ENCODE results near the gene UBASH3B. TPM values are rescaled to one million over a fixed set of nuclear protein-coding genes. Genes with fewer than 3 reads are reported as not detected.
A peak's percentile ranks its signal among the peaks of the same experiment; 100 is the strongest.

UBASH3B gene
- total RNA-seq, 1 donor from 2014 or later = 6.6 TPM

DNA sequence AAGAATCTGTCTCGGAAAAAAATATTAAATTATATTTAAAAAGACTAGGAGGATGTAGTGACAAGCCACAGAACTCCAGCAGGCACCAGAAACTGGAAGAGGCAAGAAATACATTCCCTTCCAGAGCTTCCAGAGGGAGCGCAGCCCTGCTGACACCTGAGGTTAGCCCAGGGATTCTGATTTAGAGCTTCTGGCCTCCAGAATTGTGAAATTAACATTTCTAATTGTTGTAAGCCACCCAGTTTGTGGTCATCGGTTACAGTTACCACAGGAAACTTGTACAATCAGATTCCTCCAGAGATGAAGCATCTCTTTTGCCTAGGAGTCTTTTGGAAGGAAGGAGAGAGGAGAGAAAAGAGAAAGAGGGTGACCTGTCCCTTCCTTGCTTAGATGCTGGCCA, 6.4 kb upstream of the UBASH3B start:
- H3K27ac Mint-ChIP-seq = no peak overlapping the region
- no peaks in the 10 kb centered on the region for H3K4me1 Mint-ChIP-seq
- TF ChIP-seq, protein P1, sequence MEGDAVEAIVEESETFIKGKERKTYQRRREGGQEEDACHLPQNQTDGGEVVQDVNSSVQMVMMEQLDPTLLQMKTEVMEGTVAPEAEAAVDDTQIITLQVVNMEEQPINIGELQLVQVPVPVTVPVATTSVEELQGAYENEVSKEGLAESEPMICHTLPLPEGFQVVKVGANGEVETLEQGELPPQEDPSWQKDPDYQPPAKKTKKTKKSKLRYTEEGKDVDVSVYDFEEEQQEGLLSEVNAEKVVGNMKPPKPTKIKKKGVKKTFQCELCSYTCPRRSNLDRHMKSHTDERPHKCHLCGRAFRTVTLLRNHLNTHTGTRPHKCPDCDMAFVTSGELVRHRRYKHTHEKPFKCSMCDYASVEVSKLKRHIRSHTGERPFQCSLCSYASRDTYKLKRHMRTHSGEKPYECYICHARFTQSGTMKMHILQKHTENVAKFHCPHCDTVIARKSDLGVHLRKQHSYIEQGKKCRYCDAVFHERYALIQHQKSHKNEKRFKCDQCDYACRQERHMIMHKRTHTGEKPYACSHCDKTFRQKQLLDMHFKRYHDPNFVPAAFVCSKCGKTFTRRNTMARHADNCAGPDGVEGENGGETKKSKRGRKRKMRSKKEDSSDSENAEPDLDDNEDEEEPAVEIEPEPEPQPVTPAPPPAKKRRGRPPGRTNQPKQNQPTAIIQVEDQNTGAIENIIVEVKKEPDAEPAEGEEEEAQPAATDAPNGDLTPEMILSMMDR (IDR thresholded peaks at IDR 0.05; ENCODE audit: unreplicated experiment) = no peak
- no peaks in the 10 kb centered on the region for H3K9me3 Mint-ChIP-seq
- H3K4me3 Mint-ChIP-seq = no peak overlapping the region
- H3K27me3 Mint-ChIP-seq (ENCODE audit: low read depth) = peaks cover 18% of the 10 kb centered on the region
- no peaks in the 10 kb centered on the region for H3K36me3 Mint-ChIP-seq
- DNase-seq (ENCODE audit: low spot score in 2 of 2, unreplicated experiment in 2 of 2) = no peak

DNA sequence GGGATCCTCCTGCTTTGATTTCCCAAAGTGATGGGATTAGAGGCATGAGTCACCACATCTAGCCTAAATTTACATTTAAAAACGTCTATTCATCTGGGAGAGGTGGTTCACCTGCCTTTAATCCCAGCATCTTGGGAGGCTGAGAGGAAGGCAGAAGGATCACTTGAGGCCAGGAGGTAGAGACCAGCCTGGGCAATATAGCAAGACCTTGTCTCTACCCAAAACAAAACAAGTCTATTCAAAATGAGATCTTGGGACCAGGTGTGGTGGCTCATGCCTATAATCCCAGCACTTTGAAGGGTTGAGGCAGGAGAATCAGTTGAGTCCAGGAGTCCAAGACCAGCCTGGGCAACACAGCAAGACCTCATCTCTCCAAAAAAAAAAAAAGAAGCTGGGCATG, 4.9 kb upstream of the UBASH3B start:
- DNase-seq (ENCODE audit: low spot score in 2 of 2, unreplicated experiment in 2 of 2) = no peak
- no peak overlapping the region for H3K4me3 Mint-ChIP-seq
- TF ChIP-seq, protein P1 (IDR thresholded peaks at IDR 0.05; ENCODE audit: unreplicated experiment) = no peak
- peaks cover 32% of the 10 kb centered on the region for H3K27me3 Mint-ChIP-seq (ENCODE audit: low read depth)
- H3K4me1 Mint-ChIP-seq = no peaks in the 10 kb centered on the region
- no peaks in the 10 kb centered on the region for H3K36me3 Mint-ChIP-seq
- no peaks in the 10 kb centered on the region for H3K9me3 Mint-ChIP-seq
- H3K27ac Mint-ChIP-seq = no peak overlapping the region

DNA sequence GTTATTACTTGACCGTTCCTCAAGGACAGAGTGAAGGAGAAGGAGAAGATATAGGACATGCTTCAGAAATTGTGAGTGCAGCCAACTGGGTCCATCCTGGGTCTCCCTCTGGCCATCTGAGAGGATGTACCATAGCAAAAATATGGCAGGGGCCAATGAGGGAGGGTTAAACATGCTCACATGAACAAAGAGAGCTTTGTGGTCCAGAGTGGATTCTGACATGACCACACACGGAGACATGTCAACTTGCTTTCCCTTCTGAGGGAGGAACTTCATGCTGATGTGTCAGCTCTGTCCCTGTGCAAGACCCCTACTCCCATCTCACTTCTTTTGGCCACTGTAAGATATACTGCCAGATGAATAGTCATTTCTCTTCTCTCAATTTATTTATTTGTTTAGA, 3.0 kb upstream of the UBASH3B start:
- Mint-ChIP-seq H3K4me3 (no peak overlapping the region), H3K36me3 (no peaks in the 10 kb centered on the region), H3K27me3 (ENCODE audit: low read depth) (peaks cover 44% of the 10 kb centered on the region), H3K4me1 (peaks cover 6% of the 10 kb centered on the region), H3K9me3 (no peaks in the 10 kb centered on the region), H3K27ac (no peak overlapping the region)
- DNase-seq (ENCODE audit: low spot score in 2 of 2, unreplicated experiment in 2 of 2) = no peak
- TF ChIP-seq, protein P1 (IDR thresholded peaks at IDR 0.05; ENCODE audit: unreplicated experiment) = no peak

DNA sequence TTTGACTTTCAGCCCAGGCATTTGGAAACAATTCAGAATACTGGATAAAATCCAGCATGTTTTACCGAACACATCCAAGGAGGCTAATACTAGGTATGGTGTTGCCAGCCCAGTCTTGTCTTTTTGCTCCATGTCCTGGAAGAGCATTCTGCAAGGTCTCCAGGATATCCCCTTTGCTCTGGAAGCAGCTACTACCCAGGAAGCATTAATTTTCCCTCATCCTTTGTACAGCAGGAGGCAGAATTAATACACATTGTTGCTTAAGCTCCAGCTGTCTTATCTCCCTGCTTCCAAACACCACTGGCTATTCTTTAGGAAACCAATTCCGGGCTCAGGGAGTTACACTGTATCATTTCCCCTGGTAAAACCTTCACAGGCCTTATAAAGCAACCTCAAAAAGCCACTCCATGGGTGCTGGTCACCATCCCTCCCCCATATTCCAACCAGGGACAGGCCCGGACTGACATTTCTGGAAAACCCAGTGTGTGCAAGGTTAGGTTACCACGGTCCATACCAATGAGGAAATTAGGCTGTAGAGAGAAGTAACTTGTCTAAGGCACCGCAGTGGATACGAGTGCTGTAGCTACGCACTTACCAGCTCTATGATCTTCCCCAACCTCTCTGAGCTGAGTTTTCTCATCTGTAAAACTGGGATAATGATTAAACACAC, 1.5 kb upstream of the UBASH3B start:
- H3K27me3 Mint-ChIP-seq (ENCODE audit: low read depth) = peaks cover 54% of the 10 kb centered on the region
- no peak for DNase-seq (ENCODE audit: low spot score in 2 of 2, unreplicated experiment in 2 of 2)

DNA sequence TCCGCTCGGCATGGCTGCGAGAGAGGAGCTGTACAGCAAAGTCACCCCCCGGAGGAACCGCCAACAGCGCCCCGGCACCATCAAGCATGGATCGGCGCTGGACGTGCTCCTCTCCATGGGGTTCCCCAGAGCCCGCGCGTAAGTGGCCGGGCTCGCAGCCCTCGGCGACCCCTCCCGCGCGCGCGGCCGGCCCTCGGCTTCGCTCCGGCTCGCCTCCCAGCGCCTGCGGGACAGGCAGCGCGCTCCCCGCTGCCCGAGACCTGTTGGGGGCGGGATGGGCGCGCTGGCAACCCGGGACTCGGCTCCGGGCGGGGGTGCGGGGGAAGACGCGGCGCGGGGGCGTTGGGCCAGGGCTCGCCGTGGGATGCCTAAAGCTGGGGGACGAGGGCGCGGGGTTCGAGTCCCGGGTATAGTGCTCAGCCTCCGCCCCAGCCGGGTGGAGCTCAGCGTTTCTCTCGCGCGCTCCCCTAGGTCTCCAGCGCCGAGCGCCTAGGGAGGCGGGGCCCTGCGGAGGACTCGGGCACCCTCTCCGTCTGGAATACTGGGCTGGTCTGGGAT, 630 bp downstream of the UBASH3B start:
- peaks cover 4% of the 10 kb centered on the region for H3K36me3 Mint-ChIP-seq
- DNase-seq (ENCODE audit: low spot score in 2 of 2, unreplicated experiment in 2 of 2) = peak; percentile 43 to 66
- peaks cover 67% of the 10 kb centered on the region for H3K27me3 Mint-ChIP-seq (ENCODE audit: low read depth)
- H3K27ac Mint-ChIP-seq = peak overlapping the region; percentile 74
- peaks cover 6% of the 10 kb centered on the region for H3K4me1 Mint-ChIP-seq
- H3K9me3 Mint-ChIP-seq = peaks cover 4% of the 10 kb centered on the region
- TF ChIP-seq, protein P1 (IDR thresholded peaks at IDR 0.05; ENCODE audit: unreplicated experiment) = no peak
- H3K4me3 Mint-ChIP-seq = peak overlapping the region; percentile 86

More for the DNA sequence above, 1.5 kb upstream of the UBASH3B start:
- Mint-ChIP-seq H3K36me3 (peaks cover 3% of the 10 kb centered on the region), H3K27ac (no peak overlapping the region), H3K4me1 (peaks cover 6% of the 10 kb centered on the region), H3K9me3 (peaks cover 4% of the 10 kb centered on the region), H3K4me3 (no peak overlapping the region)
- TF ChIP-seq, protein P1 (IDR thresholded peaks at IDR 0.05; ENCODE audit: unreplicated experiment) = no peak
